Measurements from ENCODE around the gene CHST11. TPM values are rescaled to one million over a fixed set of nuclear protein-coding genes. Genes with fewer than 3 reads are reported as not detected.

The CHST11 gene
- total and polyA plus RNA-seq, 7 donors = 0.60 to 22.8 (median 10.0) TPM

GRCh38 chr12:104734541-104735095 is 277.9 kb downstream of the CHST11 start:
- no peak for DNase-seq
- intact Hi-C loops (cut with DNase I) = no loop called here

GRCh38 chr12:104735801-104736200 is 279.1 kb downstream of the CHST11 start:
- TF ChIP-seq EP300 (IDR thresholded peaks at IDR 0.05) = no peak
- TF ChIP-seq POLR2AphosphoS5 (IDR thresholded peaks at IDR 0.05) = no peak
- no peak for TF ChIP-seq POLR2A (IDR thresholded peaks at IDR 0.05)
- TF ChIP-seq CTCF (IDR thresholded peaks at IDR 0.05) = no peak
- Histone ChIP-seq H3K4me1 (peaks cover 0 to 7% (median 0%) of the 10 kb centered on the region in 4 donors), H3K27ac (no peak overlapping the region), H3K9me3 (no peaks in the 10 kb centered on the region), H3K27me3 (no peaks in the 10 kb centered on the region), H3K4me3 (no peak overlapping the region), H3K36me3 (no peaks in the 10 kb centered on the region)
- no peak for DNase-seq
- WGBS, 2 donors = 65 to 73% methylated on average over 5 of the region's 5 CpGs
- intact Hi-C loops (cut with DNase I) = no loop called here

More at GRCh38 chr12:104734541-104735095, 277.9 kb downstream of the CHST11 start:
- H3K36me3 ChIP-seq = no peaks in the 10 kb centered on the region
- no peak for TF ChIP-seq EP300 (IDR thresholded peaks at IDR 0.05)
- TF ChIP-seq CTCF (IDR thresholded peaks at IDR 0.05) = no peak
- TF ChIP-seq POLR2A (IDR thresholded peaks at IDR 0.05) = no peak
- no peak for TF ChIP-seq POLR2AphosphoS5 (IDR thresholded peaks at IDR 0.05)
- H3K9me3 ChIP-seq = no peaks in the 10 kb centered on the region
- no peaks in the 10 kb centered on the region for H3K27me3 ChIP-seq
- no peak overlapping the region for H3K4me3 ChIP-seq
- no peak overlapping the region for H3K27ac ChIP-seq
- WGBS, 2 donors = 59 to 81% methylated on average over 6 of the region's 6 CpGs
- H3K4me1 ChIP-seq = peaks cover 0 to 12% (median 0%) of the 10 kb centered on the region in 4 donors

GRCh38 chr12:104736307-104736706 is 279.6 kb downstream of the CHST11 start:
- H3K27ac ChIP-seq = no peak overlapping the region
- DNase-seq = no peak
- peaks cover 0 to 7% (median 0%) of the 10 kb centered on the region in 4 donors for H3K4me1 ChIP-seq
- TF ChIP-seq POLR2AphosphoS5 (IDR thresholded peaks at IDR 0.05) (no peak), POLR2A (IDR thresholded peaks at IDR 0.05) (no peak)
- no peaks in the 10 kb centered on the region for H3K36me3 ChIP-seq
- intact Hi-C loops (cut with DNase I) = no loop called here
- H3K4me3 ChIP-seq = no peak overlapping the region
- 68 to 74% methylated on average over 6 of the region's 6 CpGs for whole genome bisulfite sequencing, 2 donors
- H3K27me3 ChIP-seq = no peaks in the 10 kb centered on the region
- no peaks in the 10 kb centered on the region for H3K9me3 ChIP-seq

GRCh38 chr12:104737113-104737512 is 280.4 kb downstream of the CHST11 start:
- DNase-seq = no peak
- H3K27ac ChIP-seq = no peak overlapping the region
- H3K36me3 ChIP-seq = no peaks in the 10 kb centered on the region
- intact Hi-C loops (cut with DNase I) = no loop called here
- no peak for TF ChIP-seq EP300 (IDR thresholded peaks at IDR 0.05)
- TF ChIP-seq CTCF (IDR thresholded peaks at IDR 0.05) = no peak
- TF ChIP-seq POLR2AphosphoS5 (IDR thresholded peaks at IDR 0.05) = no peak
- TF ChIP-seq POLR2A (IDR thresholded peaks at IDR 0.05) = no peak
- H3K9me3 ChIP-seq = no peaks in the 10 kb centered on the region
- peaks cover 0 to 9% (median 0%) of the 10 kb centered on the region in 4 donors for H3K4me1 ChIP-seq
- H3K4me3 ChIP-seq = no peak overlapping the region
- H3K27me3 ChIP-seq = no peaks in the 10 kb centered on the region
- 81 to 87% methylated on average over 7 of the region's 7 CpGs for WGBS, 2 donors

- intact Hi-C loops (cut with DNase I) = no loop called here
- Histone ChIP-seq H3K27me3 (no peaks in the 10 kb centered on the region), H3K27ac (no peak overlapping the region), H3K4me3 (no peak overlapping the region), H3K36me3 (no peaks in the 10 kb centered on the region), H3K4me1 (peaks cover 0 to 16% (median 6%) of the 10 kb centered on the region in 4 donors), H3K9me3 (no peaks in the 10 kb centered on the region)
- 86 to 87% methylated on average over 13 of the region's 13 CpGs for WGBS, 2 donors
- no peak for DNase-seq
- TF ChIP-seq EP300 (IDR thresholded peaks at IDR 0.05) (no peak), POLR2AphosphoS5 (IDR thresholded peaks at IDR 0.05) (no peak)
Measured at GRCh38 chr12:104737791-104738301, 281.1 kb downstream of the CHST11 start.

All from sigmoid colon (tissue), 7 donors.